BLaER1 (cell line): ENCODE measurements around the gene DCHS2.

ENCODE experiments used
- H3K27ac ChIP-seq: shearing (Covaris generic); formaldehyde crosslinking; 2 replicates; pipeline ENCODE4 v1.8.1; 2022
- H3K27me3 ChIP-seq: shearing (Covaris generic); formaldehyde crosslinking; 2 replicates; pipeline ENCODE4 v1.8.1; 2022
- H3K36me3 ChIP-seq: shearing (Covaris generic); formaldehyde crosslinking; 2 replicates; pipeline ENCODE4 v1.8.1; 2022
- H3K4me1 ChIP-seq: shearing (Covaris generic); formaldehyde crosslinking; 2 replicates; pipeline ENCODE4 v1.8.1; 2022
- H3K4me2 ChIP-seq: shearing (Covaris generic); formaldehyde crosslinking; 2 replicates; pipeline ENCODE4 v1.8.1; 2022
- H3K4me3 ChIP-seq: shearing (Covaris generic); formaldehyde crosslinking; 2 replicates; pipeline ENCODE4 v1.8.1; 2022
- H3K9ac ChIP-seq: shearing (Covaris generic); formaldehyde crosslinking; 2 replicates; pipeline ENCODE4 v1.8.1; 2022
- H3K9me3 ChIP-seq: shearing (Covaris generic); formaldehyde crosslinking; 2 replicates; pipeline ENCODE4 v1.8.1; 2022
- H4K20me1 ChIP-seq: shearing (Covaris generic); formaldehyde crosslinking; 2 replicates; pipeline ENCODE4 v1.8.1; 2022
- Cebpa-rat ChIP-seq: shearing (Covaris generic); IDR thresholded peaks from 2 replicates; pipeline ENCODE4 v1.8.1; 2022

Gene DCHS2

GRCh38 chr4:154317201-154317999, 174.2 kb downstream of the DCHS2 start:
- Histone ChIP-seq H3K36me3 (peaks cover 10% of the 10 kb centered on the region; the same call in 1 of the 2 replicates), H3K4me3 (no peak overlapping the region), H3K9ac (no peak overlapping the region), H3K27ac (no peak overlapping the region), H3K4me2 (no peak overlapping the region), H3K27me3 (no peaks in the 10 kb centered on the region), H4K20me1 (no peaks in the 10 kb centered on the region), H3K4me1 (0 out of 2 replicates have a peak, but pooled peaks cover 4% of the 10 kb centered on the region), H3K9me3 (peaks cover 7% of the 10 kb centered on the region)
- TF ChIP-seq Cebpa-rat: no peak

GRCh38 chr4:154315741-154316140, 175.9 kb downstream of the DCHS2 start:
- H3K4me3 ChIP-seq: no peak overlapping the region
- peaks cover 7% of the 10 kb centered on the region for H3K9me3 ChIP-seq
- no peak overlapping the region for H3K4me2 ChIP-seq
- no peak overlapping the region for H3K27ac ChIP-seq
- H3K9ac ChIP-seq: no peak overlapping the region
- 0 out of 2 replicates have a peak, but pooled peaks cover 4% of the 10 kb centered on the region for H3K4me1 ChIP-seq
- H3K36me3 ChIP-seq: peaks cover 11% of the 10 kb centered on the region; the same call in 1 of the 2 replicates
- no peak for TF ChIP-seq Cebpa-rat
- no peaks in the 10 kb centered on the region for H4K20me1 ChIP-seq
- H3K27me3 ChIP-seq: no peaks in the 10 kb centered on the region

- no peak overlapping the region for H3K27ac ChIP-seq
- H3K36me3 ChIP-seq: peaks cover 23% of the 10 kb centered on the region; the same call in 1 of the 2 replicates
- TF ChIP-seq Cebpa-rat: no peak
- no peak overlapping the region for H3K4me3 ChIP-seq
- H3K9ac ChIP-seq: no peak overlapping the region
- no peak overlapping the region for H3K4me2 ChIP-seq
- H3K9me3 ChIP-seq: peaks cover 7% of the 10 kb centered on the region
- H3K4me1 ChIP-seq: 0 out of 2 replicates have a peak, but pooled peaks cover 4% of the 10 kb centered on the region
- no peaks in the 10 kb centered on the region for H3K27me3 ChIP-seq
- H4K20me1 ChIP-seq: no peaks in the 10 kb centered on the region
These were observed 177.4 kb downstream of the DCHS2 start for GRCh38 chr4:154314248-154314647.

- Histone ChIP-seq H3K4me2 (no peak overlapping the region), H3K4me3 (no peak overlapping the region)
These were observed 178.5 kb downstream of the DCHS2 start for GRCh38 chr4:154313004-154313585.

GRCh38 chr4:154312246-154312645, 179.4 kb downstream of the DCHS2 start:
- Histone ChIP-seq H3K9ac (no peak overlapping the region), H3K4me2 (no peak overlapping the region)
- TF ChIP-seq Cebpa-rat: no peak

More at GRCh38 chr4:154313004-154313585, 178.5 kb downstream of the DCHS2 start:
- Histone ChIP-seq H3K9me3 (no peaks in the 10 kb centered on the region), H3K27me3 (no peaks in the 10 kb centered on the region), H3K4me1 (0 out of 2 replicates have a peak, but pooled peaks cover 4% of the 10 kb centered on the region), H3K27ac (no peak overlapping the region), H4K20me1 (no peaks in the 10 kb centered on the region), H3K9ac (no peak overlapping the region), H3K36me3 (peaks cover 31% of the 10 kb centered on the region; the same call in 1 of the 2 replicates)
- no peak for TF ChIP-seq Cebpa-rat

GRCh38 chr4:154310578-154310977, 181.0 kb downstream of the DCHS2 start:
- no peak for TF ChIP-seq Cebpa-rat
- no peak overlapping the region for H3K27ac ChIP-seq
- H3K9me3 ChIP-seq: no peaks in the 10 kb centered on the region
- H3K36me3 ChIP-seq: peaks cover 33% of the 10 kb centered on the region
- no peak overlapping the region for H3K4me2 ChIP-seq
- 0 out of 2 replicates have a peak, but pooled peaks cover 4% of the 10 kb centered on the region for H3K4me1 ChIP-seq
- H3K27me3 ChIP-seq: no peaks in the 10 kb centered on the region
- no peak overlapping the region for H3K4me3 ChIP-seq
- no peak overlapping the region for H3K9ac ChIP-seq
- no peaks in the 10 kb centered on the region for H4K20me1 ChIP-seq

More at GRCh38 chr4:154312246-154312645, 179.4 kb downstream of the DCHS2 start:
- Histone ChIP-seq H3K27ac (no peak overlapping the region), H3K27me3 (no peaks in the 10 kb centered on the region), H4K20me1 (no peaks in the 10 kb centered on the region), H3K36me3 (peaks cover 36% of the 10 kb centered on the region), H3K9me3 (no peaks in the 10 kb centered on the region), H3K4me3 (no peak overlapping the region), H3K4me1 (0 out of 2 replicates have a peak, but pooled peaks cover 4% of the 10 kb centered on the region)

GRCh38 chr4:154308207-154308606, 183.4 kb downstream of the DCHS2 start:
- no peak for TF ChIP-seq Cebpa-rat
- Histone ChIP-seq H4K20me1 (no peaks in the 10 kb centered on the region), H3K27me3 (no peaks in the 10 kb centered on the region), H3K4me1 (0 out of 2 replicates have a peak, but pooled peaks cover 4% of the 10 kb centered on the region), H3K4me3 (no peak overlapping the region), H3K4me2 (no peak overlapping the region), H3K36me3 (peaks cover 47% of the 10 kb centered on the region), H3K9ac (no peak overlapping the region), H3K27ac (no peak overlapping the region), H3K9me3 (no peaks in the 10 kb centered on the region)

GRCh38 chr4:154307451-154307850, 184.1 kb downstream of the DCHS2 start:
- Histone ChIP-seq H3K4me2 (no peak overlapping the region), H3K4me3 (no peak overlapping the region), H3K27me3 (no peaks in the 10 kb centered on the region), H4K20me1 (no peaks in the 10 kb centered on the region), H3K9me3 (no peaks in the 10 kb centered on the region), H3K4me1 (no peaks in the 10 kb centered on the region), H3K36me3 (peaks cover 42% of the 10 kb centered on the region), H3K9ac (no peak overlapping the region), H3K27ac (no peak overlapping the region)
- TF ChIP-seq Cebpa-rat: no peak

GRCh38 chr4:154305616-154306015, 186.0 kb downstream of the DCHS2 start:
- Histone ChIP-seq H4K20me1 (no peaks in the 10 kb centered on the region), H3K27me3 (no peaks in the 10 kb centered on the region), H3K4me3 (no peak overlapping the region), H3K27ac (no peak overlapping the region), H3K4me2 (no peak overlapping the region), H3K9me3 (no peaks in the 10 kb centered on the region), H3K9ac (no peak overlapping the region), H3K4me1 (no peaks in the 10 kb centered on the region), H3K36me3 (peaks cover 40% of the 10 kb centered on the region)
- TF ChIP-seq Cebpa-rat: no peak

- Histone ChIP-seq H3K4me2 (no peak overlapping the region), H4K20me1 (no peaks in the 10 kb centered on the region), H3K36me3 (peaks cover 33% of the 10 kb centered on the region), H3K9ac (no peak overlapping the region), H3K4me3 (no peak overlapping the region), H3K27me3 (no peaks in the 10 kb centered on the region), H3K27ac (no peak overlapping the region), H3K4me1 (no peaks in the 10 kb centered on the region), H3K9me3 (no peaks in the 10 kb centered on the region)
- no peak for TF ChIP-seq Cebpa-rat
These were observed 186.9 kb downstream of the DCHS2 start for GRCh38 chr4:154304679-154305078.
